ENCODE data around the gene MYH10.

MYH10 gene

DNA sequence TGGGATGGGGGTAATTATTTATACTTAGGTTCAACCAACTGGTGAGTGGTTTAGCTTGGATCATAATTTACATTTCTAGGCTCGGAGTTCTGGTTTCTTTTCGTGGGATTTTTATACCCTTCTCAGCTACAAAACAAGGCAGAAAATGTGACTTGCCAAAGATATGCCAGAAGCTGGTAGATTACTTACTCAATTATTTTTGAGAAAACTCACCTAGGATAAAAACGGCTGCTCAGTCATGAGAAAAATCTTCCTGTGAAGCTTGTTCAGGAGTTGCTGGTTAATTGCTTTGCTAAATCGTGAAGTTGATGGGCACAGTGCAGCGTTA lies 193.7 kb downstream of the MYH10 start:
- DNase-seq: no peak

DNA sequence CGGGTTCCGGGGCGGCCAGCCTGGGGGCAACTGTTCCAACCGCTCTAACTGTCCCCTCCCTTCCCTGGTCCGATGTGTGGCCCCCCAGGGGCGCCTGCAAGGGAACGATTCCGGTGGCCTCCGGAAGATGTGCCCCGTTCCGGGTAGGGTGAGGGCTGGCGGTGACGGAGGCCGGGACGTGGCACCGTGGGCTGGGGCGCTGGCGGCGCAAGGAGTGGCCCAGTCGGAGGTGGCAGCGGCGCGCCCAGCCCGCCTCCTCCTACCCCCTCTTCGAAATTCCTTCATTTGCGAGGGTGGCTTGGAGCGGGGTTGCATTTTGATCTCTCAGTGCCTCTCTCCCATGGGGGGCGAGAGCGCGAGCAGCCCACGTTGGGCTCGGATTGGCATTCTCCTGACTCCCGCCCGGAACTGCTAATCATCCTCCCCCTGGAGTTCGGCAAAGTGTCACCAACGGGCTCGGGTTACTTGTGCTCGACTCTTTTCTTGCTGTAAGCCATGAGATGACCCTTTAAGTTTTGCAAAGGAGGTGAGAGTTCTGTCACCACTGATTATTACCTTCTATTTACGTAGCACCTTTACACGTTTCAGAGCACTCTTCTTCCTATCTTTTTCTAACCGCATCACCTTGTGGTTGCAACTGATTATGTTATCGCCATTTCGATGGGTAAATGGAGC lies 194.2 kb downstream of the MYH10 start:
- DNase-seq: peak; percentile 47 to 86 (median 74)

- peak; percentile 97 to 99 (median 99) for DNase-seq
Observed at GRCh38 chr17:8435245-8436168, 195.0 kb downstream of the MYH10 start, which contains the start of gene NDEL1. Gene NDEL1 (plus strand): TSS chr17:8435884. CDS start chr17:8444272, 8,388 bp downstream.

DNA sequence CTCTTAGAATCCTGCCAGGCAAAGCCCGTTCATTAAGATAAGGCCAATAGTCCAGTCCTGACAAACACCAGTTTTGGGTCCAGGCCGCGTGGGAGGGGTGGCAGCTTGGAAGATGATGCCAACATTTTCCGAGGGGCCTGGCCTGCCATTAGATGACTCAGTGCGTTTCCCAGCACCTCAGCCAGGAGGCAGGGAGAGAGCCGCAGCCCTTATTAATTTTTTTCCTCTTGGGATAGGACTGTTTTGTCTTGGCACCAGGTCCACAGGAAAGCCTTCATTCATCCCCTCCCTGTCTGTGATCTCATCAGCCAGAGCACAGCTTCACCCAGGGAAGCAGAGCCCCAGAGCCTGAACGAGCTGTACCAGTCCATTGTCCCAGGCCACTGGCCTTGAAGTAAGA lies 199.6 kb downstream of the MYH10 start:
- no peak for DNase-seq

DNA sequence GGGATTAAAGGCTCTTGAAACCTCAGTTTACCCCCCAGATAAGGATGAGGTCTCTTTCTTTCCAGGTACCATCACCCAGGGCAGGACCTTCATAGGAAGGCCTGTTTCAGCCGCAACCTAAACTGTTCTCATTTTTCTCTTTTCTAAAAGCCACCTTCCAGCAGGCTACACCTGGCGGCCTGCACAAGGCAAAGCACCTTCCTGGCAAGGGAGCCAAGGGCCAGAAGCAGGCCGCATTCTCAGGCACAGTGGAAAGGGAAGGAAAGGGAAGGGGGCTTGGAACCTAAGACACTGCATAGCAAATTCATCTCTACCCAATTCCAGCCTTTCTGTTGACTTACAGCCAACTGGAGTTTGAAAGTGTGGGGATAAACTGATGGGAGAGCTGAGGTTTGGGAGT lies 203.7 kb downstream of the MYH10 start:
- no peak for DNase-seq

DNA sequence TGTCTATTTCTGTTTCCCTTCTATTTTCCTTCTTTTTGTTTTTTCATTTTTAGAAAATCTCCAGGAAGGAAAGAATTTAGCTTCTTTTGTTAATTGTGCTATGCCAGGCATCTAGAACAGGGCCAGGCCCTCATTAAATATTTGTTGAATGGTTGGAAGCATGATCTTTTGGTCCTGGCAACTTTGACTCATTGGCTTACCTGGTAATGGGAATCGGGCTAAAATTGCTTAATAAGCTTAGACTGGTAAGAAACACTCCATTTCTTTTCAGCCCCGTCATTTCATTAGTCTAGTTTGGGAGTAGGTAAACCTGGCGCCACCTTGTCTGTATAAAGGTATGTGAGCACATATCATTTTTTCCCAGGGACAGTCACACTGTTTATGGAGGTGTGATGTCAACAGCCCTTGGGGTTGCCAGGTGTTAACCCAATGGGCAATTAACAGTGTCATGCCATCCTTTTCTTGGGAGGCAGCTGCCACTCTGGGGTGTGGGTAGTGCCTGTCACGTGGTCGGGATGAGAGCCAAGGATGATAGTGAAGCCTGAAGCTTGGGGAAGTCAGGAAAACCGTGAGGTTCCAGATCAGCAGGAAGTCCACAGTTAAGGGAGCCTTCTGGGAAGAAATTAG lies 204.3 kb downstream of the MYH10 start:
- DNase-seq: no peak
